Endothelial cell of umbilical vein (primary cell): ENCODE results near the gene PPP1R15B. TPM values are rescaled to one million over a fixed set of nuclear protein-coding genes. Genes with fewer than 3 reads are reported as not detected.

Source experiments
- BruUV-seq: library from RNA; stranded (reverse); fragments of 400-500 nt; replicated peaks from 2 replicates; lab custom pipeline; 2021; lab: Mats Ljungman, UMichigan
- CTCF ChIA-PET: fragments of 300-600, 350-600 bp; sonication (Branson Sonifier 250); formaldehyde crosslinking; loops from one replicate; lab custom pipeline; 2021; ENCODE audit warnings: antibody characterized with exemption, inconsistent platforms; lab: Charles Lee
- POLR2A ChIA-PET: fragments of 300-600, 350-600 bp; sonication (Branson Sonifier 250); formaldehyde crosslinking; loops from one replicate; lab custom pipeline; 2021; ENCODE audit warnings: antibody characterized with exemption, inconsistent platforms; lab: Charles Lee
- DNase-seq: peaks from one replicate; pipeline ENCODE4 v3.0.0-alpha.2; 2011; ENCODE audit warnings: low read depth, low spot score
- FAIRE-seq: peaks from 2 replicates; lab custom pipeline; 2011; peaks lifted over from hg19 to GRCh38; lab: Jason Lieb, UNC
- H2AFZ ChIP-seq: 2 replicates; pipeline ENCODE4 v1.6.0; 2012; ENCODE audit warnings: low read depth, low read length, control low read depth, inconsistent platforms
- H3K27ac ChIP-seq: 2 replicates; pipeline ENCODE4 v1.5.1; 2011; ENCODE audit warnings: low read depth, mild to moderate bottlenecking, control low read depth, low read length, moderate library complexity; ENCODE audit not compliant: insufficient read depth
- H3K27me3 ChIP-seq, 2 experiments: 2 replicates each; pipeline versions ENCODE4 v1.6.0 to v1.6.1; 2011; ENCODE audit warnings: low read length in 2 of 2, mixed read lengths in 1 of 2; ENCODE audit not compliant: control insufficient read depth in 2 of 2, insufficient read depth in 2 of 2
- H3K36me3 ChIP-seq, 2 experiments: 2 replicates in 1 of 2; 3 replicates in 1 of 2; pipeline ENCODE4 v1.5.1; 2011; ENCODE audit warnings: low read length in 2 of 2, mild to moderate bottlenecking in 1 of 2, moderate library complexity in 1 of 2; ENCODE audit not compliant: control insufficient read depth in 2 of 2, insufficient read depth in 2 of 2; ENCODE audit errors: extremely low read depth in 1 of 2
- H3K4me1 ChIP-seq: 3 replicates; pipeline ENCODE4 v1.5.1; 2011; ENCODE audit warnings: mild to moderate bottlenecking, low read length; ENCODE audit not compliant: control insufficient read depth, insufficient read depth; ENCODE audit errors: extremely low read depth
- H3K4me2 ChIP-seq: 2 replicates; pipeline ENCODE4 v1.6.1; 2011; ENCODE audit warnings: low read length, control low read depth, mixed read lengths; ENCODE audit not compliant: insufficient read depth
- H3K4me3 ChIP-seq, 3 experiments: fragments of 200-600 bp in 1 of 3; sonication (generic), shearing (Covaris generic) in 1 of 3; replicated peaks in 1 of 3; 2 replicates each; pipeline ENCODE4 v1.5.1; 2011 to 2016; ENCODE audit warnings: control low read depth in 3 of 3, low read length in 3 of 3, mild to moderate bottlenecking in 2 of 3, inconsistent platforms in 1 of 3, low read depth in 1 of 3, moderate library complexity in 1 of 3; ENCODE audit not compliant: insufficient read depth in 1 of 3
- H3K79me2 ChIP-seq: 2 replicates; pipeline ENCODE4 v1.6.0; 2012; ENCODE audit warnings: low read length, inconsistent platforms; ENCODE audit not compliant: control insufficient read depth, insufficient read depth
- H3K9ac ChIP-seq: replicated peaks from 2 replicates; pipeline ENCODE3; 2011; ENCODE audit warnings: low read length, control low read depth; ENCODE audit not compliant: insufficient read depth; ENCODE audit errors: extremely low read depth
- H3K9me1 ChIP-seq: replicated peaks from 3 replicates; pipeline ENCODE4 v1.6.0; 2011; ENCODE audit warnings: mild to moderate bottlenecking, low read length; ENCODE audit not compliant: control insufficient read depth, insufficient read depth; ENCODE audit errors: extremely low read depth
- H3K9me3 ChIP-seq: replicated peaks from 2 replicates; pipeline ENCODE4 v1.5.1; 2012; ENCODE audit warnings: low read length, inconsistent platforms; ENCODE audit not compliant: control insufficient read depth, insufficient read depth
- H4K20me1 ChIP-seq: replicated peaks from 2 replicates; pipeline ENCODE3; 2011; ENCODE audit warnings: mild to moderate bottlenecking, low read length; ENCODE audit not compliant: control insufficient read depth, insufficient read depth; ENCODE audit errors: extremely low read depth
- CTCF ChIP-seq, 2 donors: IDR thresholded peaks; 1 replicate in 1 of 2; 2 replicates in 1 of 2; pipeline ENCODE4 v1.5.1; 2011; ENCODE audit warnings: low read length in 2 of 2, mild to moderate bottlenecking in 2 of 2, moderate library complexity in 2 of 2, control low read depth in 1 of 2, inconsistent platforms in 1 of 2, low read depth in 1 of 2; ENCODE audit not compliant: insufficient read depth in 1 of 2; ENCODE audit errors: extremely low read depth in 1 of 2
- EZH2 ChIP-seq: IDR thresholded peaks from 2 replicates; pipeline ENCODE4 v1.6.1; 2012; ENCODE audit warnings: borderline replicate concordance, low read depth, mild to moderate bottlenecking, moderate library complexity, low read length, inconsistent platforms; ENCODE audit not compliant: severe bottlenecking
- GATA2 ChIP-seq: IDR thresholded peaks from 2 replicates; pipeline ENCODE4 v1.7.0; 2011; ENCODE audit warnings: low read depth, mild to moderate bottlenecking, moderate library complexity, mixed read lengths, low read length; ENCODE audit not compliant: insufficient read length, insufficient read depth
- JUN ChIP-seq: IDR thresholded peaks from 2 replicates; pipeline ENCODE4 v1.6.1; 2011; ENCODE audit warnings: borderline replicate concordance, low read depth; ENCODE audit not compliant: insufficient read length, insufficient read depth
- POLR2A ChIP-seq: IDR thresholded peaks from 2 replicates; pipeline ENCODE4 v1.6.1; 2012; ENCODE audit warnings: low read depth, mild to moderate bottlenecking, control low read depth, low read length
- dilution Hi-C: fragments of 300-500 bp; cut with MboI; formaldehyde crosslinking; loops from one replicate; pipeline ENCODE4 v1.15.0; 2019; ENCODE audit warnings: low sequenced_read_pairs; ENCODE audit not compliant: extremely low pct_ligation_motif_present
- intact Hi-C: fragments of 100-400 bp; cut with micrococcal nuclease; formaldehyde crosslinking; loops from one replicate; pipeline ENCODE4 v1.10.0; 2022
- polyA plus RNA-seq, 4 experiments: library from polyadenylated mRNA; depleted of rRNA in 3 of 4; stranded (reverse) in 3 of 4; unstranded in 1 of 4; fragments of >200 nt; gene quantifications; 2 replicates each; pipeline versions ENCODE4 v1.2.1 to v1.2.3, GENCODE V29; 2011 to 2012; ENCODE audit warnings: missing spikeins in 1 of 4
- total RNA-seq: library from RNA; stranded (reverse); gene quantifications from 2 replicates; pipeline ENCODE4 v1.2.3, GENCODE V29; 2021

Gene PPP1R15B
- total and polyA plus RNA-seq, 2 donors (not counting 3 experiments of a cell fraction or from before 2014, with no cell fraction given) = 16.8 to 39.8 TPM

GRCh38 chr1:204383163-204383904 is 28.3 kb downstream of the PPP1R15B start:
- Histone ChIP-seq H3K4me2 (no peak overlapping the region), H3K4me1 (peaks cover 12% of the 10 kb centered on the region), H2AFZ (no peak overlapping the region), H3K4me3 (no peak overlapping the region), H3K9ac (no peak overlapping the region), H4K20me1 (no peaks in the 10 kb centered on the region), H3K9me3 (no peaks in the 10 kb centered on the region), H3K27ac (no peak overlapping the region), H3K27me3 (no peaks in the 10 kb centered on the region), H3K79me2 (no peaks in the 10 kb centered on the region), H3K36me3 (no peaks in the 10 kb centered on the region), H3K9me1 (no peaks in the 10 kb centered on the region)
- BruUV-seq = no TSS peak
- ChIA-PET POLR2A (no interaction called here), CTCF (interaction anchor here (11.1 kb wide), 1 partner anchor 17 kb away, joined by 164 read pairs; no protein-coding TSS in a partner anchor)
- TF ChIP-seq EZH2 (no peak), CTCF (IDR thresholded peaks at IDR 0.05; ENCODE audit: extremely low read depth in 1 of 2, insufficient read depth in 1 of 2, low read depth in 1 of 2, low read length in 2 of 2) (no peak), GATA2 (no peak)
- no peak for DNase-seq
- intact Hi-C loops (no loop called here), dilution Hi-C loops (no loop called here)
- FAIRE-seq = no peak

- CTCF ChIA-PET = interaction anchor here (0.6 to 11.1 kb wide), 2 partner anchors 17 to 172 kb away, joined by 3 to 164 read pairs; no protein-coding TSS in a partner anchor
- TF ChIP-seq GATA2 (no peak), JUN (no peak), POLR2A (no peak), EZH2 (no peak)
- Histone ChIP-seq H3K9ac (no peak overlapping the region), H3K4me3 (no peak overlapping the region), H4K20me1 (no peaks in the 10 kb centered on the region), H3K4me2 (no peak overlapping the region), H3K9me1 (no peaks in the 10 kb centered on the region), H3K4me1 (peaks cover 16% of the 10 kb centered on the region), H3K27me3 (no peaks in the 10 kb centered on the region), H3K9me3 (no peaks in the 10 kb centered on the region), H2AFZ (no peak overlapping the region), H3K36me3 (no peaks in the 10 kb centered on the region), H3K79me2 (no peaks in the 10 kb centered on the region), H3K27ac (no peak overlapping the region)
- no TSS peak for BruUV-seq
- no peak for DNase-seq
- intact Hi-C loops = no loop called here
- no peak for FAIRE-seq
- dilution Hi-C loops = no loop called here
- POLR2A ChIA-PET = no interaction called here
Observed at GRCh38 chr1:204382714-204383083, 28.9 kb downstream of the PPP1R15B start.
